Heart left ventricle (tissue), 16 donors: Measurements from ENCODE around the gene ALG13. TPM values are rescaled to one million over a fixed set of nuclear protein-coding genes. Genes with fewer than 3 reads are reported as not detected.

Experiments
- ATAC-seq, 4 donors: fragments of 200-7000 bp; cut with Tn5 transposase; one replicate each; pipeline ENCODE4 v1.9.1; 2020 to 2022; ENCODE audit warnings: moderate library complexity in 4 of 4, mild to moderate bottlenecking in 3 of 4, moderate number of reproducible peaks in 1 of 4
- DNase-seq, 5 donors: peaks; one replicate each; pipeline ENCODE4 v3.0.0-alpha.2; 2020
- H3K27ac ChIP-seq, 12 donors: fragments of 200-600 bp; sonication (generic) in 4 of 12; one replicate each; pipeline versions ENCODE4 v1.5.0 to v1.8.0; 2016 to 2022; ENCODE audit warnings: mild to moderate bottlenecking in 2 of 12
- H3K27me3 ChIP-seq, 9 donors: fragments of 200-600 bp; sonication (generic) in 2 of 9; one replicate each; pipeline versions ENCODE4 v1.5.1 to v1.8.0; 2016 to 2022; ENCODE audit warnings: mild to moderate bottlenecking in 3 of 9
- H3K36me3 ChIP-seq, 9 donors: fragments of 200-600 bp; sonication (generic) in 2 of 9; one replicate each; pipeline versions ENCODE4 v1.5.0 to v1.8.0; 2018 to 2022; ENCODE audit warnings: mild to moderate bottlenecking in 2 of 9
- H3K4me1 ChIP-seq, 12 donors: fragments of 200-600 bp; sonication (generic) in 4 of 12; one replicate each; pipeline versions ENCODE4 v1.5.0 to v1.8.0; 2016 to 2022; ENCODE audit warnings: mild to moderate bottlenecking in 3 of 12
- H3K4me3 ChIP-seq, 12 donors: fragments of 200-600 bp; sonication (generic) in 4 of 12; one replicate each; pipeline versions ENCODE4 v1.5.0 to v1.8.0; 2017 to 2022; ENCODE audit warnings: mild to moderate bottlenecking in 9 of 12, moderate library complexity in 4 of 12
- H3K9me3 ChIP-seq, 12 donors: fragments of 200-600 bp; sonication (generic) in 4 of 12; one replicate each; pipeline versions ENCODE4 v1.5.0 to v1.8.0; 2016 to 2022; ENCODE audit warnings: mild to moderate bottlenecking in 1 of 12
- POLR2A ChIP-seq, 2 donors: fragments of 450-650 bp; IDR thresholded peaks; one replicate each; pipeline ENCODE4 v1.6.1; 2017; ENCODE audit warnings: antibody characterized with exemption in 2 of 2, mild to moderate bottlenecking in 2 of 2, moderate library complexity in 2 of 2
- WGBS, 4 donors: extraction: QIAGEN DNeasy Blood & Tissue Kit in 2 of 4; methylation state at CpG; one replicate each; pipeline versions ENCODE4 v1.1.5 to v1.1.7; 2013 to 2018; 5-methylcytosine and 5-hydroxymethylcytosine counted together
- intact Hi-C, 10 donors: fragments of 100-400 bp; cut with DNase I; formaldehyde crosslinking; loops; one replicate each; pipeline versions ENCODE4 v1.11.1 to v1.14.2; 2022
- polyA plus RNA-seq, 2 donors: library from polyadenylated mRNA; stranded (reverse); fragments of 200-250 nt; gene quantifications; one replicate each; pipeline ENCODE4 v1.2.3, GENCODE V29; 2013
- total RNA-seq, 9 donors: library from RNA; depleted of rRNA in 2 of 9; stranded (reverse); fragments of >200 nt in 2 of 9; fragmentation: NEBNext Ultra II Directional in 3 of 9; extraction: Animal tissue kit (Norgen Biotek cat#: 25700) in 3 of 9; gene quantifications; one replicate each; pipeline versions ENCODE4 v1.1.0 to v1.2.4, GENCODE V29; 2016 to 2023
- TF ChIP-seq, protein P1 (sequence below), 12 donors: fragments of 200-600 bp; sonication (generic) in 4 of 12; IDR thresholded peaks; one replicate each; pipeline versions ENCODE4 v1.5.0 to v1.8.0; 2018 to 2022; ENCODE audit warnings: antibody characterized with exemption in 12 of 12, mild to moderate bottlenecking in 5 of 12
- donor health status: ischemic (EF 13 %, LVEDD 7.1; RV severe dilation, severe dysfunction).
- donor health status: healthy with polysubstance abuse.
- donor health status: DM: no; HTN: yes; CAD: no.
- donor health status: DM: no; HTN: no; CAD: no.
- donor health status: ischemic (EF 25% LVEDD 6.9; RV normal size, moderate dysfunction).
- donor health status: ischemic (EF 25% LVEDD 5.7; RV mildly dilated, moderate dysfunction).
- donor health status: healthy.
- donor health status: DM: yes; HTN: yes; CAD: no.
- donor health status: ischemic (EF 35%, LVEDD 5.7; RV mildly dilated, moderate dysfunction).
- donor health status: nonischemic (EF 11% LVEDD 7.7; RV severe dilation, severe dysfunction).
- donor health status: DM: yes; HTN: yes; CAD: no.
- donor health status: PGD.
- donor health status: ischemic (EF 29% LVEDD 5.4; RV normal size, mild dysfunction).
- donor health status: nonischemic (EF 23%, LVEDD 6.1; RV moderate dilation, normal function).

The ALG13 gene
- total and polyA plus RNA-seq, 11 donors = 11.7 to 39.7 (median 25.2) TPM

DNA sequence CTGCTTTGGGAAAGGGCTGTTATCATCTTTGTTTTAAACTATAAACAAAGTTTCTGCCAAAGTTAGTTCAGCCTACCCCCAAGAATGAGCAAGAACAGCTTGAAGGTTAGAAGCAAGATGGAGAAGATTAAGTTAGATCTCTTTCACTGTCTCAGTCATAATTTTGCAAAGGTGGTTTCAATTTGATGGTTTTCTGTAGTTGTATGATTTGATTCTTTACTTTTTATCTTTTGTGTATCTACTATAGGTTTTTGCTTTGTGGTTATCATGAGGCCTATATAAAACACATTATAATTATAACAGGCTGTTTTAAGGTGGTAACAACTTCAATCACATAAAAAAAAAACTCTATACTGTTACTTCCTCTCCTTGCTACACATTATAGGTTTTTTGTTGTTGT lies 35.4 kb upstream of the ALG13 start:
- no peak for DNase-seq
- Histone ChIP-seq H3K36me3 (no peaks in the 10 kb centered on the region), H3K27me3 (peaks cover 0 to 9% (median 0%) of the 10 kb centered on the region in 9 donors), H3K4me1 (no peaks in the 10 kb centered on the region), H3K9me3 (peaks cover 0 to 7% (median 0%) of the 10 kb centered on the region in 12 donors), H3K27ac (no peak overlapping the region), H3K4me3 (no peak overlapping the region)
- TF ChIP-seq, protein P1, sequence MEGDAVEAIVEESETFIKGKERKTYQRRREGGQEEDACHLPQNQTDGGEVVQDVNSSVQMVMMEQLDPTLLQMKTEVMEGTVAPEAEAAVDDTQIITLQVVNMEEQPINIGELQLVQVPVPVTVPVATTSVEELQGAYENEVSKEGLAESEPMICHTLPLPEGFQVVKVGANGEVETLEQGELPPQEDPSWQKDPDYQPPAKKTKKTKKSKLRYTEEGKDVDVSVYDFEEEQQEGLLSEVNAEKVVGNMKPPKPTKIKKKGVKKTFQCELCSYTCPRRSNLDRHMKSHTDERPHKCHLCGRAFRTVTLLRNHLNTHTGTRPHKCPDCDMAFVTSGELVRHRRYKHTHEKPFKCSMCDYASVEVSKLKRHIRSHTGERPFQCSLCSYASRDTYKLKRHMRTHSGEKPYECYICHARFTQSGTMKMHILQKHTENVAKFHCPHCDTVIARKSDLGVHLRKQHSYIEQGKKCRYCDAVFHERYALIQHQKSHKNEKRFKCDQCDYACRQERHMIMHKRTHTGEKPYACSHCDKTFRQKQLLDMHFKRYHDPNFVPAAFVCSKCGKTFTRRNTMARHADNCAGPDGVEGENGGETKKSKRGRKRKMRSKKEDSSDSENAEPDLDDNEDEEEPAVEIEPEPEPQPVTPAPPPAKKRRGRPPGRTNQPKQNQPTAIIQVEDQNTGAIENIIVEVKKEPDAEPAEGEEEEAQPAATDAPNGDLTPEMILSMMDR (IDR thresholded peaks at IDR 0.05) = no peak
- TF ChIP-seq POLR2A (IDR thresholded peaks at IDR 0.05) = no peak
- no peak for ATAC-seq
- intact Hi-C loops = no loop called here

- Histone ChIP-seq H3K9me3 (peaks cover 0 to 7% (median 0%) of the 10 kb centered on the region in 12 donors), H3K4me1 (no peaks in the 10 kb centered on the region), H3K36me3 (no peaks in the 10 kb centered on the region), H3K27ac (no peak overlapping the region), H3K27me3 (peaks cover 0 to 15% (median 0%) of the 10 kb centered on the region in 9 donors), H3K4me3 (no peak overlapping the region)
- ATAC-seq = no peak
- WGBS, 4 donors = 94 to 100% (median 99%) methylated on average over 1 of the region's 1 CpG
- DNase-seq = no peak
- intact Hi-C loops = no loop called here
- no peak for TF ChIP-seq POLR2A (IDR thresholded peaks at IDR 0.05)
- TF ChIP-seq, protein P1 (IDR thresholded peaks at IDR 0.05) = no peak
Measured at GRCh38 chrX:111646515-111646914, 34.5 kb upstream of the ALG13 start.

GRCh38 chrX:111648802-111649201 lies 32.2 kb upstream of the ALG13 start:
- DNase-seq (no peak), ATAC-seq (no peak)
- Histone ChIP-seq H3K4me3 (no peak overlapping the region), H3K36me3 (no peaks in the 10 kb centered on the region), H3K27me3 (peaks cover 0 to 25% (median 0%) of the 10 kb centered on the region in 9 donors), H3K9me3 (peaks cover 0 to 7% (median 0%) of the 10 kb centered on the region in 12 donors), H3K27ac (no peak overlapping the region), H3K4me1 (no peaks in the 10 kb centered on the region)
- WGBS, 4 donors = 72 to 97% (median 91%) methylated on average over 3 of the region's 3 CpGs
- TF ChIP-seq POLR2A (IDR thresholded peaks at IDR 0.05) = no peak
- TF ChIP-seq, protein P1 (IDR thresholded peaks at IDR 0.05) = no peak
- intact Hi-C loops = no loop called here

- ATAC-seq (no peak), DNase-seq (no peak)
- intact Hi-C loops = no loop called here
- Histone ChIP-seq H3K4me1 (no peaks in the 10 kb centered on the region), H3K4me3 (no peak overlapping the region), H3K27ac (no peak overlapping the region), H3K36me3 (no peaks in the 10 kb centered on the region), H3K9me3 (peaks cover 0 to 7% (median 0%) of the 10 kb centered on the region in 12 donors), H3K27me3 (peaks cover 0 to 26% (median 0%) of the 10 kb centered on the region in 9 donors)
- TF ChIP-seq, protein P1 (IDR thresholded peaks at IDR 0.05) = no peak
- no peak for TF ChIP-seq POLR2A (IDR thresholded peaks at IDR 0.05)
- WGBS, 4 donors = 29 to 97% (median 92%) methylated on average over 1 of the region's 1 CpG; no CpG with 5 or more reads in 1 of the 4 donors
Measured at GRCh38 chrX:111649638-111650037, 31.3 kb upstream of the ALG13 start.
